COLO668 (cell line): ENCODE results near the gene ELOVL6.
A peak's percentile ranks its signal among the peaks of the same experiment; 100 is the strongest.
"Not testable (repeated sequence)": the region's sequence is repeated elsewhere in the genome, so short reads cannot be mapped to it uniquely, and the experiment has no call there.

Experiments
- DNase-seq: peaks from one replicate; lab custom pipeline; 2025; ENCODE audit not compliant: unreplicated experiment; lab: John Stamatoyannopoulos, UW

ELOVL6 gene

GRCh38 chr4:110196871-110197528 lies 1.4 kb downstream of the ELOVL6 start:
- DNase-seq: peak; percentile 74

DNA sequence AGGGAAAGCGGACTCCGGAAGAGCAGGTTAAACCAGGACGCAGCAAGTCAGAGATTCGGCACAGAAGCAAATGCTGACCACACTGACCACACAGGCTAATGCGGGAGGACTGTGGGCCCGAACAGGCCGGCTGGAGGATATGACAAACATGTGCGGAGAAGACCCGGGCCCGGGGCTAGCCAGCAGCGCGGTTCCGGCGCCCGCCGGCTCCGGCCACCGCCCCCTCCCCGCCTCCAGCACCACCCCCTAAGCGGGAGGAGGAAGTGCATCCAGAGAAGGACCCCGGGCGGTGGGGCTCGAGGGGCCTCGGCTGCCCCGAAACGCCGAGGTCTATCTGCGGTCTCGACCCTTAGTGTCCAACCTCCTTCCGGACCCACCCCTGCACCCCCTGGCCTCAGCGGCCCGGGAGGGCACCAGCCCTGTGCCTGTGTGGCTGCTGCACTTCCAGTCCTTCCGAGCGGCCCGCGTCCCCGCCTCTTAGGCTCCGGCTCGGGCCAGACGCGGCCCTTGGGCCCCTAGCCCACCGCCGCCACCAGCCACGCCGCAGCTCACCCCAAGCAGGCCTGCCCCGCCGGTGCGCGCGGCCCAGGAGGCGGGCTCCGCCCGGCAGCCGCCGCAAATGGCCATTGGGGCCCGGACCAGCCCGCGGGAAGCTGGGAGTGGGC lies 2.1 kb downstream of the ELOVL6 start:
- peak; percentile 65 for DNase-seq

GRCh38 chr4:110195561-110196205 lies 2.7 kb downstream of the ELOVL6 start:
- no peak for DNase-seq

DNA sequence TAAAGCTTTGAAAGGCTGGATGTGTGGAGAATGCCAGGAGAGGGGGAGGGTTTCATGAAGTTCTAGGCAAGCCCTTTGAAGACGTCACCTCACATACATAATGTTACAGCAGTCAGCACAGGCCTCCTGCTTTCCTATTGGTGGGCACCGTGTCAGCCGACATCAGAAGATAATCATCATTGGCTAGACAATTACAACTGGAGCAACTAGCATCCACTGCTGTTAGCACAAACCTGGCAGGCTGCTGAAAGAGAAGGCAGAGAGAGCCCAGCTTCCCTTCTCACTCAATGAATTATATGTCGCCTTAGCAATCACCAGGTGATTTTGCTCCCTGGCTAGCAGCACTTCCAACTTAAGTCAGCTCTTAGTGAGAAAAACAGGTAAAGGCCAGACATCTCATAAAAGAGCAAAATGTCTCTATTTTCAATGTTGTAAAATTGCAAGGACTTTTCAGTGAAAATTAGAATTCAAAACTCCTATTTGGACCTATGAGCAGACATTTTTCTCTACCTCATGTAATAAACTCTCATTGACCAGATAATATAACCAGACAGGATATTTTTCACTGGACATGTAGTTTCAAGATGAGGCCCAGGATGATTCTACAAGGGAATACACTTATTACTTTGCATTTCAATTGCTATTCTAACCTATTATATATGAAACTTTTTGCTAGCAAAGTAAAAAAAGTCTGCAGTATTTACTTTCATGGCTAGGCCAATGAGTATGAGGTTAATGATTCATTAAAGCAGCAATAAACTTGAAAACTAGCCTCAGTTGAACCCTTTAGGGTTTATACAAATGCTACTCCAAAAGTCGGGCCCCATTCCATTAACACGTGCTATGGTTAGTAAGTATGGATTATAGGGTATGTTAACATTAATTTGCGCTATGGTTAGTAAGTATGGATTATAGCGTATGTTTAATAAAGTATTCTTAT lies 4.3 kb downstream of the ELOVL6 start:
- DNase-seq: no peak

- DNase-seq: not testable (repeated sequence)
Measured at GRCh38 chr4:110193287-110193686, 5.1 kb downstream of the ELOVL6 start.

GRCh38 chr4:110190249-110190648 lies 8.2 kb downstream of the ELOVL6 start:
- DNase-seq: no peak

- DNase-seq: no peak
Measured at GRCh38 chr4:110188113-110188512, 10.3 kb downstream of the ELOVL6 start.

- no peak for DNase-seq
Measured at GRCh38 chr4:110184791-110185155, 13.6 kb downstream of the ELOVL6 start.

DNA sequence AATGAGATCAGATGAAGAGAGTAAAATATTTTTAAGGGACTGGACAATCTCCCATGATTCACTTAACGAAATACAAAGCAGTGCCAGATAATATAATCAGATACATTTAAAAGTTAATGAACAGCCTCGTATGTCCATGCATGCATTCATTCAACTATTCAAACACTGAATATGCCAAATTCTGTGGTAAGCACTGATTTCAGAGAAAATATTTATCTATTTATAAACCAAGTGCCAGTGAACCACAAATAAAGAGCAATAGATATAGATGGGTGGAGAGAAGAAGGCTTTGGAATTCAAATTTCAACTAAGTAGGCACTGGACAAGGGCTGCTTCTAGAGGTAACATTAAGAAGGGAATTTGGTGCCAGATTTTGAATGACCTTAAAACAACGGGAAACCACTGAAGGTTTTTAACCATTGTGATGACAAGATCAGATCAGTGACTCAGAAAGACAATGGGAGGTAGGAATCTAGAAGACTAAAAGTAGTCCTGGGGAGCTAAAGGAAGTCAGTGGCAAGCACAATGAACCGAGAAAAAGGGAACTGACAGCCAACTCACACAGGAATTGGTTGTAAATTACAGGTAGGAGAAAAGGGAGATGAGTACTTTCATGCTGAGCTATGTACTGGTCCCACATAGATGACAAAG lies 14.2 kb downstream of the ELOVL6 start:
- no peak for DNase-seq

- peak; percentile 61 for DNase-seq
Measured at GRCh38 chr4:110183643-110184042, 14.8 kb downstream of the ELOVL6 start.

DNA sequence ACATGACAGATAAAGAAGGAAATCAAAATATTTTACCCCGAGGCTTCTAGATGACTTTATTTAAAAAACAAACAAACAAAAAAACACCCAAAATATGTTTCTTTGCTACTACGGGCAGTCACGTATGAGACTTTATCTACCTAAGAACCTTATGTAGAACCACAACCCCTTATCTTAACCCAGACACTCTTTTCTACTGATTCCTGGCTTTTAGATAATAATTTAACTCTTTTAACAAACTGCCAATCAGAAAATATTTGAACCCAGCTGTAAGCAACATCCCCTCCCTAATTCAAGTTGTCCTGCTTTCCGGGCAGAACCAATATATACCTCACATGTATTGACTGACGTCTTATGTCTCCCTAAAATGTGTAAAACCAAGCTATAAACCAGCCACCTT lies 15.4 kb downstream of the ELOVL6 start:
- DNase-seq: no peak

DNA sequence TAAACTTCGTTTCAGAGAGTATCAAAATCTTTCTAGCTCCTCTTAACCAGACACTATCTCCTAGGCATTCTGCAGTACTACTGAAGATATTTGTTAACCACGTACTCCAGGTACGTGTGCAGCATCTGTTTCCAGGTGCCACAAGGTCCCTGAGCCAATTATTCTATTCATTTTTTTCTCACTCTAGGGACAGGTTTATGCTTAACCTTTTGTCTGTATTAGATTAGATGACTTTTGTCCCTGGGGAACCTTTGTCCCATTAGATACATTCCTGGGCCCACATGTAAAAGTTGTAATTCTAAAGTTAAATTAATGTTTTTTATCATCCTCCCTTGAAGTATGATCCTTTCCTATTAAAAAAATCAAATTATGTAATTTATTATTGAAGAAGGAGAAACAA lies 16.5 kb downstream of the ELOVL6 start:
- DNase-seq: no peak

- DNase-seq: no peak
Measured at GRCh38 chr4:110175634-110176033, 22.8 kb downstream of the ELOVL6 start.

- DNase-seq: peak; percentile 48
Measured at GRCh38 chr4:110172972-110173371, 25.4 kb downstream of the ELOVL6 start.

DNA sequence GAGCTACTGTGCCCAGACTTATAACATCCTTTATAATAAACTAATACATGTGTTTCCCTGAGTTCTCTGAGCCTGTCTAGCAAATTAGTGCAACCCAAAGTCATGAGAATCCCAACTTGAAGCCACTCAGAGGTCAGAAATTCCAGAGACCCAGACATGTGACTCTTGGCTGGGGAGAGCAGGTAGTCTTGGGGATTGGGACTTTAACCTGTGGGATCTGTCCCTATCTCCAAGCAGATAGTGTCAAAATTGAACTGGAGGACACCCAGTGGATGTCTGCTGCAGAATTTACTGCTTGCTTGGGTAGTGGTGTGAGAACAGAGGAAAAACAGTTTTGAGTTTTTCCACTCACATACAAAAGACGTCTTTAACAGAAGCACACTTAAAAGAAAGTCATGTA lies 26.4 kb downstream of the ELOVL6 start:
- DNase-seq: no peak

DNA sequence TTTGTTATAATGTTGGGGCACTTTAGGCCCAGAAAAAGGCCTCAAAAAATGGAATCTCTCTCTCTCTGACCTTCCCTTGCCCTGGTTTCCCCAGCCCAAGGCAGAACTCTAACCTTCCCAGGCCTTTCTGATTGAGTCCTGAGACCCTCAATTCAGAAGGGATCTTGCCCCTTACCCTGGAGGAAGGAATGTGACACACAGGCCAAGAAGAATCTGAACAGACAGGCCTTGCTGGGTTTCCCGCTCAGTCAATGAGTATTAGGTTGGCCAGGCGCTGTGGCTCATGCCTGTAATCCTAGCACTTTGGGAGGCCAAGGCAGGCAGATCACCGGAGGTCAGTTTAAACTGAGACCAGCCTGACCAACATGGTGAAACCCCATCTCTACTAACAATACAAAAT lies 27.6 kb downstream of the ELOVL6 start:
- no peak for DNase-seq

GRCh38 chr4:110165382-110166286 lies 32.8 kb downstream of the ELOVL6 start:
- peak; percentile 16 for DNase-seq

GRCh38 chr4:110164856-110165255 lies 33.6 kb downstream of the ELOVL6 start:
- DNase-seq: no peak

DNA sequence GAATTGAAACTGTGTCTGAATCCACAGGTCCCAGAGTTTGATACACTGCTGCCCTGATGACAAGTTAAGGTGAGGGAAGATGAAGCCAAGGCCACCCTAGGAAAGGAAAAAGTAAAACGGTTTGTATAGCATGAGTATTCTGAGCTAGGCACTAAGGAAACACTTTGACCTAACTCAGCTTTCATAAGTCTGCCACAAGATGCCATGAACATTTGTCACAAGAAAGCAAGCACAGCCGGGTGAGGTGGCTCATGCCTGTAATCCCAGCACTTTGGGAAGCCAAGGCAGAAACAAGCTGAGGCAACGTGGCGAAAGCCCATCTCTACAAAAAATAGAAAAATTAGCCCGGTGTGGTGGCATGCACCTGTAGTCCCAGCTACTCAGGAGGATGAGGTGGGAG lies 34.2 kb downstream of the ELOVL6 start:
- no peak for DNase-seq
